ENCODE results near the gene NOX5.
A peak's percentile ranks its signal among the peaks of the same experiment; 100 is the strongest.
"Not testable (repeated sequence)": the region's sequence is repeated elsewhere in the genome, so short reads cannot be mapped to it uniquely, and the experiment has no call there.

Gene NOX5

DNA sequence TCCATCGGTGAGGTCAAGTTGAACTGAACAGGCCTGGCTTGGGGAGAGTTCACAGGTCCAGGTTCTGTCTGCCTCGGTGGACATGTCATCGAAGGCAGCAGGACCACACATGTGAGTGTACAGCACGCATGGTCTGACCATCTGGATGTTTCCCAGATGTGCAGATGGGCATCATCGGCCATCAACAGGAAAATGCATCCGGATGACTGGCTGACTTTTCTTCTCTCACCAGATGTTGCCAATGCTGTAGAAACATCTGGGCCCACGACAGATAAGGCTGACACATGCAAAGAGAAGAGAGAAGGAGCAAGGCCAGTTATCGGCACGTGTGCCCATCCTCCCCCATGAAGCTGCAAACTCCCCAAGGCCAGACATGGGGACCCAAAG is 45.1 kb downstream of the NOX5 start:
- no peak for DNase-seq

DNA sequence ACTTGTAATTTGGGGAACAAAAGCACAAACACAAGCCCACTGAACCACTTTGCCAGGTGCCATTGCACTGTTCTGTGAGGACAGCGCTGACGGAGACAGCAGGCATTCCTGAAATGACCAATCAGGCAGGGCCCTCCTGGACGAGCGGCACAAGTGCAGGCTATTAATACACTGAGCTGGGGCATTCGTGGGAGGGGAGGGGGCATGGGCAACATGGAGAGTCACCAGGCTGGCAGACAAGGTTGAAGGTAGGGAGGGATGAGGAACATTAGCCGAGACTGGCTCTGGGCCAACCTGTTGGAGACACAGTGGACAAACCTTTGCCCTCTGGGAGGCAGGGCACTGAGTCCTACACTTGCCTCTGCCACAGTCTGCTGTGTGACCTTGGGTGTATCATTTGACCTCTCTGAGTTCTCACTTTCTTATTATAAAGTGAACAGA is 45.6 kb downstream of the NOX5 start:
- no peak for DNase-seq

DNA sequence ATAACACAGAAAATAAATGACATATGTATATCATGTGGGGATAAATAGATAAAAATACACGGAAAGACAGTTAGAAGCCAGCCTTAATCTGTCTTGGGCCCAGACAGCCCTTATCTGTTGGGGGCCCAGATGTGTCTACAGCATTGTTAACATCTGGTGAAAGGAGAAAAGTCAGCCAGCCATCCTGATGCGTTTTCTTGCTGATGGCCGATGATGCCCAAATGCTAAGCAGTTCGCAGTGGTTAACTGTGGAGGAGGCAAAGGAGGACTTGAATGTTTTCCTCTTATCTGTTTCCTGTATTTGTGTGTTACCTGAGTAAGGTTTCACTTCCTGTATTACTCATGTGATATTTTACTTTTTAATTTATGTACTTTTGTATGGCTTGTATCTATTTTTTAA is 46.2 kb downstream of the NOX5 start:
- no peak for DNase-seq

DNA sequence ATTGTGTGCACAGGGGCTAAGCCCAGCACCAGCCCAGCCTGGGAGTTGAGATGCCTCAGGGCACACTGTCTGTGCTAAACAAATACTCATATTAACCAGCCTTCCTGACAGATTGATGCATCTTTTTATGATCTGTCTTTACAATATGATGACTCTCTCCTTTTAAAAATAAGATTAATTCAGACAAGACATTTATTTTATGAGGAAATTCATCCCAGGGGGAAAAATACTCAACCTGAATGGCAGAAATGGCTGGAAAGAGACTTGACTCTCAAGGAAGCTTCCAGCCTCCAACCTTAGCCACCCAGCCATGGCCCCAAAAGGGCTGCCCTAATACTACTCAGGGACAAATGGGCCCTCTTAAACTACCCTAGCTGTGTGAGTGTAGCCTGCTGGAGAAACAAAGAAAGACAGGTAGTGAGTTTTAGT is 46.9 kb downstream of the NOX5 start:
- no peak for DNase-seq

DNA sequence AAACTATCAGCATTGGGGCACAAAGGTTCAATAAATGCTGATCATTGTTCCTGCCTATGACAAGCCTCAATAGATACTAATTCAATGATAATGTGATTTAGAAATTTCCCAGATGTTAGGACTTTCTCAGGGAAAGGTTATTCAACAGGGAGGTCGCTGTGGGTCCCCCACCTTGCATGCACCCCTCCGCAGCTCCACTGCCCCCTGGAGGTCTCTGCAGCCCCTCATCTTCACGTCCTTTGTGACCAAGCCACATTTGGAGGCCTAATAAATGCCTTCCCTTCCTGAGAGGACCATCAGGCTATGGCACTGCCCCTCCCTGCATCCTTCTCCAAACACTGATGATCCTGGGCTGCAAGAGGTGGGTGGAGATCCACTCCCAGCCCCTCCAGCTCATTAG is 50.2 kb downstream of the NOX5 start:
- DNase-seq = no peak

DNA sequence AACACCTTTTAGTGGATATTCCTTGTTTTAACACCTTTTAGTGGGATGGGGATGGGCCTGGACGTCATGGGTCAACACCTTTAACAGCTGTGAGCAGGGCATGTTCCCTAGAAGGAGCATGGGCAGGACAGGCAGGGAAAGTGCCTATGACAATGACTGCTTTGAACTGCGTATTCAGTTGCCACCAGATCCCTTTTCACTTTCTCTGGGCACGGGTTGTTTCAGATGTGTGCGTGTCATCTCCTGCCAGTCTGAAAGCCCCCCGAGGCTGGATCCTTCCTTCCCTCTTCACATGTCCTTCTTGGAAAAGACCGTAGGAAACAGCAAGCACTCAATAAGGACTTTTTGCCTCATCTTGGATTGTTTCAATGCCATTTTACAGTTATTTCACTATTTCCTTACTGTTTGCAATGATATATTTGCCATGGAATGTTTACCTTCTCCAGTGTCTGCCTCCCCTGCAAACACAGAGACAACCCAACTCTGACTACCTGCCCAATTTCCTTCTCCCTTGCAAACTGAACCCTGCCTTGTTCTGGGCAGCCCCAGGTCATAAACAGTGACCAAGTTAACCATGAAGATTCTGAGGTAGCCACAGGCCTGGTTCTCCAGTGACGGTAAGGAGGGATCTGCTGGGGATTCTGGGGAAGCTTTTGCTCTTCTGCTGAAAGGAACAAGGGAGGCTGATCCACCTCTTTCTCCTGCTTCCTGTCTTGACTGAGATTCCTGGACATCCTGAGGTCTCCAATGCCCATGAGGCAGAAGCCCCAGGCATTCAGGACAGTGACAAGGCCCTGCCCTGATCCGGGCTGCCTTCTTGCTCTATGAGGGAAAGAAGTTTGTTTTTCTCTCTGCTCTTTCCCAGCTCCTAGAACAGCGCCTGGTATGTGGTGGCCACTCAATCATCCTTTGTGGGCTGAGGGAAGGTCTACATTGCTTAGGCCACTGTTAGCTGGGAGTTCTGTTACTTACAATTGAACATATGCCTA is 51.8 kb downstream of the NOX5 start:
- no peak for DNase-seq

DNA sequence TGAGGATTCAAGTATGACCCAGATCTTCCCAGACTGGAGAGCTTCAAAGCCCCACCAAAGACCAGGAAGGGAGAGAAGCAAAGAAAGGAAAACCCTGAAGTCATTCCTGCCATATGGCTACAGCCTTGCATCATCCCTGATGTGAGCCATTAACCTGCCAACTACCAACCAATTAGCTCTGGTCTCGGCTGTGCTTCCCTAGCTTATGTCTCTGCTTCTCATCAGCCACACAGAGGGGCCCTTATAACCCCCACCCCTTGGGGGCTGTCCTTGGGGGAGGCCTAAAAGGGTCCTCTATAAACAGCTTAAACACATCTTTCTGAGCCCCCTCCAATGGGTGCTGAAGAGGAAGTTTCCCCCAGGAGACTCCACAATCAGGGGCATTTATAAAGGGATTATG is 52.8 kb downstream of the NOX5 start:
- no peak for DNase-seq

DNA sequence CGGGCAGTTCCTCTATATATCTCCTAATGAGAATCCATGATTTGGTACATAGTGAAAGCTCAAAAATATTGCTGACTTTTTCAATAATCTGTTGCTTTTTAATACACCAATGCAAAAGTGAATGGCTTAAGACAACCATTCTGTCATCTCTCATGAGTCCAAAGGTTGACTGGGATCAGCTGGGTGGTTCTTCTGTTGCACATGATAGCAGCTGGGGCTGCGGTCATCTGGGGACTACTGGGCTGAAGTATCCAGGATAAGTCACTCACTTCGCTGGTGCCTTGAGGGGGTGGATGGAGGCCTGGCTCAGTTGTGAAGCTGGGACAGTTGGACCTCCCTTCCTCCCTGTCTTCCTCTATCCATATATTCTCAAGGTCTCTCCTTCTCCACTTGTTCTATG is 53.7 kb downstream of the NOX5 start:
- no peak for DNase-seq

DNA sequence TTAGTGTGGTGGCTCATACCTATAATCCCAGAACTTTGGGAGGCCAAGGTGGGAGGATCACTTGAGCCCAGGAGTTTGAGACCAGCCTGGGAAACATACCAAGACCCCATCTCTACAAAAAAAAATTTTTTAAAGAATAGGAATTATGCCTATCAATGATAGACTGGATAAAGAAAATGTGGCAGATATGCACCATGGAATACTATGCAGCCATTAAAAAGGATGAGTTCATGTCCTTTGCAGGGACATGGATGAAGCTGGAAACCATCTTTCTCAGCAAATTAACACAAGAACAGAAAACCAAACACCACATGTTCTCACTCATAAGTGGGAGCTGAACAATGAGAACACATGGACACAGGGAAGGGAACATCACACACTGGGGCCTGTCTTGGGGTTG is 54.8 kb downstream of the NOX5 start:
- not testable (repeated sequence) for DNase-seq

DNA sequence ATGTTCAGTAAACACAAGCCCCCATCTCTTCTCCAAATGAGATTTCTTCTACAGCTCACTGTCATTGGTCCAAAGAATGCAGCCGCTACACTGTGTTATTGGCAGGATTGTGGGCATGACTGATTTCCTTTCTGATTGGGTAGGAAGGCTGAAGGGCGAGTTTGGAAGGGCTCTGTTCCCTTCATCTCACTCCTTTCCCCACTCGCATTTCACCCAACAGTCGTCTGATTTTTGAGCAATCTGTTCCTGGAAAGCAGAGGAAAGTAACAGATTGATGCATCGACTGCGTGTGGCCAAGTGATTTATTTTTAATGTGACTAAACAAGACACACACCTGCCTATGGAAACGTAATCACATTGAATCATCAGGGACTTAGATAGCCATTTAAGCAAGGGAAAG is 55.5 kb downstream of the NOX5 start:
- no peak for DNase-seq

DNA sequence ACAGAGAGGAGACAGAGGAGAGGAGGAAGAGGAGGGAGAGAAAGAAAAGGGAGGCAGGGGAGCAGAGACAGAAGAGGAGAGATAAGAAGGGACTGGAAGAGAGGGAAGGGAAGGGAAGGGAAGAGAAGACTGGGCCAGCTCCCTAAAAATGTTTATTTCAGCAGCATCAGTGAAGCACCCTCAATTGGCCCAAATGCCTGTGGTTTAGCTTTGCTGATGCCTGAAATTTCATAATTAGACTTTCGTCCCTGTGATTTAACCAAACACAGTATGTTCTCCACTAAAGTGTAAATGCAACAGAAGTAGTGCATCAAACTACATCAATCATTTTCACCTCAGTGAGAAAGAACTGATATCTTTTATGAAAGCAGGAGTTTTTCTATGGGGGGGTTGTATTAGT is 55.9 kb downstream of the NOX5 start:
- no peak for DNase-seq

DNA sequence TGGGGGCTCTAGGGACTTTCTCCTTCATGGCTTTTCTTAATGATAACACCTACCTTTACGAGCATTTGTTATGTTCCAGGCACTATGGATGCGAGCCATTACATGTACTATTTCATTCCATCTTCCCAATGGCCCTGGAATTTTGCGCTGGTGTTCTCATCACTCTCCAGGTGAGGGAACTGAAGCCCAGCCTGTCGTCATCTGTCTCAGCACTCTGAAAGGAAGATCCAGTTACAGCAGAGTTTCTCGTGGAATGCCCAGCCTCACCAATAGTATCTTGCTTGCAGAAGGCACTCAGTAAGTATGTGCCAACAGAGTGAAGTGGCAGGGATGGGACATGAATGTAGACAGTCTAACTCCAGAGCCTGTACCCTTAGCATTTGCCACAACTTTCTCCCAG is 56.8 kb downstream of the NOX5 start:
- DNase-seq = no peak

DNA sequence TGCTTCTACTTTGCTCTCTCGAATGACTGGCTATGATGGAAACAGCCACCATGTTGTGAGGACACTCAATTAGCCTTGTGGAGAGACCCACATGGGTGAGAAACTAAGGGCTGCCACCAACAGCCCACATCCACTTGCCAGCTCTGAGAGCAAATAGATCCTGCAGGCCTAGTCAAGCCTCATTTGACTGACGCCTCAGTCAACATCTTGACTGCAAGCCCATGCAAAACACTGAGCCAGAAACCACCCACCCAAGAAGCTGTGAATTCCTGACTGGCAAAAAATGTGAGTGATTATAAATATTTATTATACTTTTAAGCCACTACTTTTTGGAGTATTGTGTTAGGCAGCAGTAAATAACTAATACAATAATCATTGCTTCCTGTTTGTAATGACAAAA is 58.4 kb downstream of the NOX5 start:
- DNase-seq = no peak

DNA sequence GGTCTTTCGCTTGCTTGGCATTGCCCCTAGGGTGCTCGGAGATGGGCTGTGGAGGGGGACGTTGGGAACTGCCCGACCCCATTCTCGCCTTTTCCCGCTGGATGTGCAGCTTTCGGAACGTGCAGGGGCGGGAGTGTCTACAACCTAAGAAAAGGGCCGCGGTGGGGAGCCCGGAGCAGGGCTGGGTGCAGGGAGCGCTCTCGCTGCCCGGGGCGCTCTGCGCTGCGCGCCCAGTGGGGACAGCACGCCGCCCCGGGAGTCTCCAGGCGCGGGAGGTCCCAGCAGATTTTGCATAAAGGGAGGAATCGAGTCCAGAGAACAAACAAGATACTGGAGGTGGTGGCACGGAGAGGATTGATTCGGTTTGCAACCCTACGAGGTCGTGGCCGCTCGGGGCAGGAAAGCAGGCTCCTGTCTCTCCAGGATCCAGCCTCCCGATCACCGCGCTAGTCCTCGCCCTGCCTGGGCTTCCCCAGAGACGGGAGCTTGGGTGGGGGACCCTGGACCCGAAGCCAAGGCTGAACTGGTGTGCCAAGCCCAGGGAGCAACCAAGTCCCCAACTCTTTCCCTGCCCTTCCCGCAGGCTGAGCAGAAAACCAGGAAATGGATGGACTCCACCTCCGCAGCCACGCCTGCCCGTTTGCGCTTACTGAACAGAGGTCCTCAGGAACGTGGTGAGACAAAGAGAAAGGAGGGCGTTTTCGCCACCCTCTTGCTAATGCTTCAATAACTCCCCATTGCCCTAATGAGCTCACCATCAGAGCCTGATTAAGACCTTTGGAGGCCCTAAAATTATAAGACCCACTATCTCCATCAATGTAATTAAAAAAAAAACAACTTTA is 59.7 kb downstream of the NOX5 start:
- DNase-seq = peak; percentile 29 to 65 (median 38)

DNA sequence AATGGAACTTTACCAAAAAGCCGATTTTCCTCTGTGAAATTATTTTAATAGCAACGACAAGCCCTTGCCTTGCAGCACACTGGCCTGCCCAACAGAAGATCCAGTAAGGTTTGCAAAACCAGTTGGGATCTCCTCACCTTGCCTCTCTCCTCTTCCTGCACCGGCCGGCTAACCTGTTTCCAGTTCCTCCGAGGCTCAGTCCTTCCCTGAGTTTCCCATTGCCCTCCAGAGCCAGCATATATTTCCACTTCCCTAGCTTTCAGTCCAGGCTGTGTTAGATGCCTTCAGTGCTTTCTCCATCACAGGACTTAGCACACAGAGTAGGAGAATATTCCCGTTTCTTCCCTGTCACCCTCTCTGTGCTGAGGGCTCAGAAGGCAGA is 60.3 kb downstream of the NOX5 start:
- DNase-seq = no peak

DNA sequence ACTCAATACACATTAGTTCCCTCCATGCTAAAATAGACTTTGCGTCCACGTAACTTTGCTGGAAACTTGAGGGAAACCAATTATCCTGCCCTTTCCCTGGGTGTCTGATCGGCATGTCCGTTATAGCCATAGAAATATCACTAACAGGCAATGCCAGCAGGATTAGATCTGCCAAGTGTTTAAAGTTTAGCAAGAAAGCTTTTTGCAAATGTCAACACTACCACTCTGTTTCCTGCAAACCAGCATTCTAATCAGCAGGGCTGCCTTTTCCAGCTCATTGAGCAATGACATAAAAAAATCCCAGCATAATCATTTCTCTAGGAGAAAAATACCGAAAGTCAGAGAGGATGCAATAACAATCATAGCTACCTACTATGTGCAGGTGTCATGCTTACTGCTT is 60.9 kb downstream of the NOX5 start:
- DNase-seq = no peak

DNA sequence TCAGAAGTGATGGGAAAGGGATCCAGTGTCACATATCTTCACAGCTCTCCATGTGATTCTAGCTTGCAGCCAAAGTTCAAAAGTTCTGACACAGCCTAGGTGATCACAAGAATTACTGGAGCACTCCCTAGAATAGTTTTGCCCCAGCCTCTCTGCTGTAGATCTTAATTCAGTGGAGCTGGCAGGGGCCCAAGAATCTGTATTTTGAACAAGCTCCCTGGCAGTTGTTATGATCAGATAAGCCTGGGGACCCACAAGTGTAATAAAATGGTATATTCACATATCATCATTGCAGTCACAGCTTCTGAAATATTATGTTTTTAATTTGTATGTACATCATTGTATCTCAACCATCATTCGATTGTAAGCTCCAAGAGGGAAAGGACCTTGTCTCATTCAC is 62.3 kb downstream of the NOX5 start:
- DNase-seq = no peak

DNA sequence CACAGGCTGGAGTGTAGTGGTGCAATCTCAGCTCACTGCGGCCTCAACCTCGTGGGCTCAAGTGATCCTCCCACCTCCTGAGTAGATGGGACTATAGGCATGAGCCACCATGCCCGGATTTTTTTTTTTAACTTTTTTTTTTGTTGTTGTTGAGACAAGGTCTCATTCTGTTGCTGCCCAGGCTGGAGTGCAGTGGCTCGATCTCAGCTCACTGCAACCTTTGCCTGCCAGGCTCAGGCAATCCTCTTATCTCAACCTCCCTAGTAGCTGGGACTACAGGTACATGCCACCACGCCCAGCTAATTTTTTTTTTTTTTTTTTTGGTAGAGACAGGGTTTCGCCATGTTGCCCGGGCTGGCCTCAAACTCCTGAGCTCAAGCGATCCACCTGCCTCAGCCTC is 64.1 kb downstream of the NOX5 start:
- DNase-seq = no peak

DNA sequence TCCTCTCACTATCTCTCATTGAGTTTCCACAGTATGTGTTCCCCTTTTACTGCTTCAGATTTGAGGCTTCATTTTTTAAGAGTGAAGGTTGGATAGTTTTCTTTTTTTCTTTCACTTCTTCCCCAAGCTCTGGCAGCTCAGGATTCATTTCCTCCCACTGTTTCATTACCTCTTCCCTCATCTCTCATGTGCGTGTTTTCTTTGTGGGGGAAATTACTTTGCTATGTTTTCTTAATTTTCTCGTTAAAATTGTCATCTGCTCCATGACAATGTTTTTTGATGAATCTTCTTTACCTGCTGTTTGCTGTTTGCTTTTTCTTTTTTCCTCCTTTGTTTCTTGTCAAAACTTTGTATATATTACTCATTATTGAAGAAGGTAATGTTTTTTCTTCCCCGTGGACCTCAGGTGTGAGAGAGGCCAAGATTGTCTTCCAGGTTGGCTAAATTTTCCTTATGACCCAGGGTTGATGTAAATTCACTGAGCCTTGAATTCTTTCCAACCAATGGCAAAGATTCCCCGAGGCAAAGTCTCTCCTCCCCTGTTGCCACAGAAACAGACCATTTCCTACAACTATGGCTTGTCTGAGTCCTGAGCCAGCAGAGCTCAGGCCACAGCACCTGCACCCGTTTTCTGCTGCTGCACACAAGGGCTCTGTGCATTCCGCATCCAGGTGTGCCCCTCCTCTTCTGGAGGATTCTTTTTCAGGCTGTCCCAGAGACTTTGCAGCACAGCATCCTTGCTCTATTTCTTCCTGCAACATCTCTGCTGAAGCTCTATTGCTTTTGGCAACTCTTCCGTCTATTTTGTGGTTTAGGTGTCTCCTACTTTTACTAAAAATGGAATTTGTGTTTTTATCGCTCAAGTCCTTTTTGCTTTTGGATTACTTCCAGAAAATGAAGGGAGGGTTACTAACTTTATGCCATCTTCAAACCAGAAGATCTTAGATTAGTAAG is 66.1 kb downstream of the NOX5 start:
- DNase-seq = peak in 1 of 4 experiments; percentile 4

DNA sequence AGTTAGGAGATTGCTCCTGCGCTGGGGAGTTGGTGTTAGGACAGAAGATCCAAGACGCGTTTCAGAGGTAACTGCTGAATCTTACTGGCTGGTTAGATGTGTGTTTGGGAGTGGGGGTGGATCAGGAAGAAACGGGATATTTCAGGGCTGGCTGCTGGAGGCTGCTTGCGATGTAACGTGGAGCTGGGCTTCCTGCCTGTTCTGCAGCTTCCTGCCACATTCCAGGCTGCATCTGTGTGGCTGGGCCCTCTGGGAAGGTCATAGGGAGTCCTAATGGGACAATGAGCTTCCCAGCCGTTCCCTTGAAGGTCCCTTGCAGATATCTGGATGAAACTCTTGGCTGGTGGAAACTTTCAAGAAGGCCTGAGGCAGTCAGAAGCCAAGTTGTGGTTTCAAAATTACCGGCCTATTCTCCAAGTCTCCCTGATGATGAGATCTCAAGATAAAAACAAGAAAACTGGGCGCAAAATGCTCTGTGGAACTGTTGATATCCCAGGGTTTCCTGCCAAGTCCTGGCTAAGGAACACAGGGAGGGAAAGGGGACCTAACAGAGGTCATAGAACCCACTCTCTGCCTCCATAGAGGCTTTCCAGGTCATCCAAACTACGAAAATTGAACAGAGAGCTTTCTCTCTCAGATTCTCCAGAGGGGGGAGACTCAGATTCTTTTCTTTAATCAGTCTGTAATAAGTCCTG is 67.0 kb downstream of the NOX5 start:
- DNase-seq = no peak

DNA sequence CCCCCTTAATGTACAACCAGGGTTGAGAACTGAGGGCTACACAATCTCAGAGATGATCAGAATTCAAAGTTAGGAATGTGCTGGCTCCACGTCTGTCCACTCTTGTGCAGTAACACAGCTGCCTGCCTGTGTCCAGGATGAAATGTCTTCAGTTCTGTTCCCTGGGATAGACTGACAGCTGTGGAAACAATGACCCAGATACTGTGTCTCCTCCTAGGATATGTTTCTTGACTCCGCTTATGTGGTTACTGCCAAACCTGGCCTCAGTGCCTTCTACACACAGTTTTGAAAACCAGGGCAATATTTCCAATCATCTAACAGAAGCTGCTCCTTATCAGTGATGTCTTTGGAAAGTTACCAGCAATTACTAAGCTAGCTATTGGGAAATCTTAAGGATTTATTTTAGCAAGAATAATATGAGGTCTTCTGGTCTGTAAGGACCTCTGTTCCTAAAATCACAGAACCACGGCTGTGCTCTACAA is 67.6 kb downstream of the NOX5 start:
- DNase-seq = no peak

DNA sequence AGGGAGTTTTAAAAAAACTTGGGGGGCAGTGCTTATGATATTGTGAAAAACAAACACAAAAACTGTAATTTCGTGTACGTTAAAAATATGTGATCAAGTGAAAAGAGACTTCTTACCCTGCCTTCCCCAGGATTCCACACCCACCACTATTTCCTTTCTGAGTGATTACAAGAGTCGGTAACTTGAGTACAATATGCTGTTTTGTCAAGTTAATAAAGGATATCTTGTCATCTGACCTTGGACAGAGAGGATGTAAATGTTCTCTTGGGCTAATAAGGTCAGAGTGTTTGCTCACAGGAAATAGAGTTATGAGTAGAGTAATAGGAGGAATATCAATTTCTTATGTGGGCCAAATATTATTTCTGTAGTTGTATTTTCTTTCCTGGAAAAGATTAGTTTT is 68.1 kb downstream of the NOX5 start:
- no peak for DNase-seq
